ENCODE results near the gene CADPS2.

GRCh38 chr7:122688400-122688998 is 197.8 kb downstream of the CADPS2 start:
- TF ChIP-seq CTCF (IDR thresholded peaks at IDR 0.05) (no peak), POLR2AphosphoS5 (IDR thresholded peaks at IDR 0.05) (no peak)
